HG03103 (cell line): Measurements from ENCODE around the gene ZBTB7A.

Experiments used
- ATAC-seq: cut with Tn5 transposase; IDR thresholded peaks from one replicate; pipeline ENCODE4 v1.9.1; 2021; ENCODE audit warnings: low read depth; ENCODE audit not compliant: unreplicated experiment

The ZBTB7A gene

GRCh38 chr19:4066682-4067395 lies at the start of gene ZBTB7A:
Gene ZBTB7A, minus strand, starts transcription at chr19:4066899. Its CDS starts 11,667 bp downstream, at chr19:4055232.
- no peak for ATAC-seq

GRCh38 chr19:4115818-4116385 lies 49.2 kb upstream of the ZBTB7A start:
- ATAC-seq: no peak

- peak; percentile 63 for ATAC-seq
These were observed 48.5 kb upstream of the ZBTB7A start for GRCh38 chr19:4115050-4115817.

- ATAC-seq: no peak
These were observed 47.5 kb upstream of the ZBTB7A start for GRCh38 chr19:4114181-4114580.

GRCh38 chr19:4113398-4114088 lies 46.8 kb upstream of the ZBTB7A start:
- ATAC-seq: no peak

- ATAC-seq: no peak
These were observed 45.7 kb upstream of the ZBTB7A start for GRCh38 chr19:4112367-4112766.

- no peak for ATAC-seq
These were observed 42.9 kb upstream of the ZBTB7A start for GRCh38 chr19:4109626-4109945.

GRCh38 chr19:4108767-4109625 lies 42.3 kb upstream of the ZBTB7A start:
- peak; percentile 60 for ATAC-seq

- ATAC-seq: no peak
These were observed 36.4 kb upstream of the ZBTB7A start for GRCh38 chr19:4103080-4103433.

GRCh38 chr19:4102339-4103079 lies 35.8 kb upstream of the ZBTB7A start:
- ATAC-seq: no peak

- ATAC-seq: no peak
These were observed 34.7 kb upstream of the ZBTB7A start for GRCh38 chr19:4101496-4101770.

GRCh38 chr19:4100647-4101495 lies 34.2 kb upstream of the ZBTB7A start:
- ATAC-seq: no peak

GRCh38 chr19:4099041-4099764 lies 32.5 kb upstream of the ZBTB7A start:
- no peak for ATAC-seq

GRCh38 chr19:4098493-4098892 lies 31.8 kb upstream of the ZBTB7A start:
- no peak for ATAC-seq

- ATAC-seq: no peak
These were observed 30.8 kb upstream of the ZBTB7A start for GRCh38 chr19:4097501-4097900.

GRCh38 chr19:4096049-4096892 lies 29.6 kb upstream of the ZBTB7A start:
- ATAC-seq: no peak

- no peak for ATAC-seq
These were observed 28.8 kb upstream of the ZBTB7A start for GRCh38 chr19:4095488-4095844.
